OCI-LY7 (cell line): ENCODE results near the gene CEP63. TPM values are rescaled to one million over a fixed set of nuclear protein-coding genes. Genes with fewer than 3 reads are reported as not detected.

Source experiments
- BruUV-seq: library from RNA; stranded (reverse); fragments of 400-500 nt; replicated peaks from 2 replicates; lab custom pipeline; 2021; lab: Mats Ljungman, UMichigan
- CTCF ChIA-PET: fragments of 300-600 bp; sonication (Branson Sonifier 250); formaldehyde crosslinking; loops from one replicate; lab custom pipeline; 2022; ENCODE audit warnings: antibody characterized with exemption; ENCODE audit not compliant: unreplicated experiment; lab: Charles Lee
- POLR2A ChIA-PET: fragments of 300-600 bp; sonication (Branson Sonifier 250); formaldehyde crosslinking; loops from one replicate; lab custom pipeline; 2022; ENCODE audit warnings: antibody characterized with exemption; lab: Charles Lee
- DNase-seq: peaks from one replicate; pipeline ENCODE4 v3.0.0-alpha.2; 2015; ENCODE audit warnings: low spot score
- H2AFZ ChIP-seq: fragments of 200-600 bp; sonication (generic), shearing (Covaris generic); 2 replicates; pipeline ENCODE4 v1.6.1; 2014; ENCODE audit warnings: mild to moderate bottlenecking, antibody characterized with exemption, low read length, moderate library complexity
- H3K27ac ChIP-seq: fragments of 200-600 bp; sonication (generic); 2 replicates; pipeline ENCODE4 v1.5.1; 2014; ENCODE audit warnings: mixed run types, low read depth, mild to moderate bottlenecking, moderate library complexity, low read length, inconsistent platforms; ENCODE audit not compliant: poor library complexity, severe bottlenecking
- H3K36me3 ChIP-seq: fragments of 200-600 bp; sonication (generic); 2 replicates; pipeline ENCODE4 v1.6.1; 2014; ENCODE audit warnings: mild to moderate bottlenecking, antibody characterized with exemption, low read length, moderate library complexity, mixed read lengths; ENCODE audit not compliant: insufficient read depth
- H3K4me1 ChIP-seq: fragments of 200-600 bp; sonication (generic); 2 replicates; pipeline ENCODE4 v1.5.1; 2014; ENCODE audit warnings: mild to moderate bottlenecking, low read length; ENCODE audit not compliant: insufficient read depth, poor library complexity, severe bottlenecking
- H3K4me2 ChIP-seq: fragments of 200-600 bp; sonication (generic); 2 replicates; pipeline ENCODE4 v1.6.1; 2014; ENCODE audit warnings: mild to moderate bottlenecking, low read length
- H3K4me3 ChIP-seq: fragments of 200-600 bp; sonication (generic); 2 replicates; pipeline ENCODE4 v1.5.1; 2014; ENCODE audit warnings: mild to moderate bottlenecking, low read depth, low read length; ENCODE audit not compliant: poor library complexity, severe bottlenecking
- H3K79me2 ChIP-seq: fragments of 200-600 bp; sonication (generic); 2 replicates; pipeline ENCODE4 v1.6.1; 2016; ENCODE audit warnings: low read depth, mild to moderate bottlenecking, low read length, moderate library complexity, mixed read lengths; ENCODE audit not compliant: insufficient read depth
- H3K9me2 ChIP-seq: fragments of 200-600 bp; sonication (generic); 2 replicates; pipeline ENCODE4 v1.6.1; 2016; ENCODE audit warnings: mild to moderate bottlenecking, low read length, mixed read lengths; ENCODE audit not compliant: insufficient read depth
- H3K9me3 ChIP-seq: fragments of 200-600 bp; sonication (generic); 2 replicates; pipeline ENCODE4 v1.6.1; 2014; ENCODE audit warnings: mild to moderate bottlenecking, mixed run types, low read length, mixed read lengths
- H4K20me1 ChIP-seq: fragments of 200-600 bp; sonication (generic); 2 replicates; pipeline ENCODE4 v1.6.1; 2014; ENCODE audit warnings: mild to moderate bottlenecking, antibody characterized with exemption, low read length, moderate library complexity, mixed read lengths; ENCODE audit not compliant: insufficient read depth
- CTCF ChIP-seq: fragments of 200-600 bp; sonication (generic); conservative IDR thresholded peaks from 2 replicates; pipeline ENCODE4 v1.5.1; 2014; ENCODE audit warnings: mild to moderate bottlenecking, antibody characterized with exemption, low read length, moderate library complexity, mixed read lengths
- EZH2phosphoT487 ChIP-seq: fragments of 200-600 bp; sonication (generic); IDR thresholded peaks from 2 replicates; pipeline ENCODE4 v1.6.1; 2018; ENCODE audit warnings: low read depth, borderline replicate concordance, mild to moderate bottlenecking, mixed run types, antibody characterized with exemption, low read length, moderate library complexity, mixed read lengths
- intact Hi-C: fragments of 100-400 bp; cut with micrococcal nuclease; formaldehyde crosslinking; loops from one replicate; pipeline ENCODE4 v1.10.0; 2022; ENCODE audit not compliant: unreplicated experiment
- total RNA-seq, 2 experiments: library from RNA; depleted of rRNA in 1 of 2; stranded (reverse); fragments of >200 nt in 1 of 2; shearing (Covaris generic) in 1 of 2; gene quantifications; 2 replicates each; pipeline ENCODE4 v1.2.3, GENCODE V29; 2014 to 2022

The CEP63 gene
- total RNA-seq, 2 experiments from 2014 or later = 42.8 to 45.7 TPM

- Histone ChIP-seq H3K9me3 (no peaks in the 10 kb centered on the region), H4K20me1 (no peaks in the 10 kb centered on the region), H3K79me2 (no peaks in the 10 kb centered on the region), H3K27ac (no peak overlapping the region), H3K4me1 (no peaks in the 10 kb centered on the region), H3K9me2 (no peaks in the 10 kb centered on the region), H3K4me3 (no peak overlapping the region), H3K4me2 (no peak overlapping the region), H2AFZ (no peak overlapping the region), H3K36me3 (no peaks in the 10 kb centered on the region)
- no peak for TF ChIP-seq CTCF
- TF ChIP-seq EZH2phosphoT487 = no peak
- DNase-seq = no peak
- ChIA-PET POLR2A (no interaction called here), CTCF (no interaction called here)
- intact Hi-C loops = no loop called here
- no TSS peak for BruUV-seq
Measured at GRCh38 chr3:134620476-134621115, 134.7 kb downstream of the CEP63 start.

- Histone ChIP-seq H3K4me2 (no peak overlapping the region), H2AFZ (no peak overlapping the region), H3K79me2 (no peaks in the 10 kb centered on the region), H3K9me3 (no peaks in the 10 kb centered on the region), H3K36me3 (no peaks in the 10 kb centered on the region), H3K4me1 (no peaks in the 10 kb centered on the region), H3K27ac (no peak overlapping the region), H3K4me3 (no peak overlapping the region), H3K9me2 (no peaks in the 10 kb centered on the region), H4K20me1 (no peaks in the 10 kb centered on the region)
- no TSS peak for BruUV-seq
- POLR2A ChIA-PET = no interaction called here
- intact Hi-C loops = no loop called here
- CTCF ChIA-PET = no interaction called here
- DNase-seq = no peak
- TF ChIP-seq CTCF = no peak
- no peak for TF ChIP-seq EZH2phosphoT487
Measured at GRCh38 chr3:134621854-134622253, 136.0 kb downstream of the CEP63 start.

- TF ChIP-seq EZH2phosphoT487 = no peak
- TF ChIP-seq CTCF = no peak
- Histone ChIP-seq H3K79me2 (no peaks in the 10 kb centered on the region), H4K20me1 (no peaks in the 10 kb centered on the region), H3K4me3 (no peak overlapping the region), H3K4me2 (no peak overlapping the region), H3K9me2 (no peaks in the 10 kb centered on the region), H2AFZ (no peak overlapping the region), H3K36me3 (no peaks in the 10 kb centered on the region), H3K4me1 (no peaks in the 10 kb centered on the region), H3K9me3 (no peaks in the 10 kb centered on the region), H3K27ac (no peak overlapping the region)
- BruUV-seq = no TSS peak
- POLR2A ChIA-PET = no interaction called here
- CTCF ChIA-PET = no interaction called here
- DNase-seq = no peak
- intact Hi-C loops = no loop called here
Measured at GRCh38 chr3:134622806-134623365, 137.0 kb downstream of the CEP63 start.
